Amniotic epithelial cell (primary cell): ENCODE data around the gene SNTA1.
"Not testable (repeated sequence)": the region's sequence is repeated elsewhere in the genome, so short reads cannot be mapped to it uniquely, and the experiment has no call there.

Experiments
- DNase-seq: peaks from one replicate; pipeline ENCODE4 v3.0.0-alpha.2; 2010; ENCODE audit warnings: low read depth

The SNTA1 gene

DNA sequence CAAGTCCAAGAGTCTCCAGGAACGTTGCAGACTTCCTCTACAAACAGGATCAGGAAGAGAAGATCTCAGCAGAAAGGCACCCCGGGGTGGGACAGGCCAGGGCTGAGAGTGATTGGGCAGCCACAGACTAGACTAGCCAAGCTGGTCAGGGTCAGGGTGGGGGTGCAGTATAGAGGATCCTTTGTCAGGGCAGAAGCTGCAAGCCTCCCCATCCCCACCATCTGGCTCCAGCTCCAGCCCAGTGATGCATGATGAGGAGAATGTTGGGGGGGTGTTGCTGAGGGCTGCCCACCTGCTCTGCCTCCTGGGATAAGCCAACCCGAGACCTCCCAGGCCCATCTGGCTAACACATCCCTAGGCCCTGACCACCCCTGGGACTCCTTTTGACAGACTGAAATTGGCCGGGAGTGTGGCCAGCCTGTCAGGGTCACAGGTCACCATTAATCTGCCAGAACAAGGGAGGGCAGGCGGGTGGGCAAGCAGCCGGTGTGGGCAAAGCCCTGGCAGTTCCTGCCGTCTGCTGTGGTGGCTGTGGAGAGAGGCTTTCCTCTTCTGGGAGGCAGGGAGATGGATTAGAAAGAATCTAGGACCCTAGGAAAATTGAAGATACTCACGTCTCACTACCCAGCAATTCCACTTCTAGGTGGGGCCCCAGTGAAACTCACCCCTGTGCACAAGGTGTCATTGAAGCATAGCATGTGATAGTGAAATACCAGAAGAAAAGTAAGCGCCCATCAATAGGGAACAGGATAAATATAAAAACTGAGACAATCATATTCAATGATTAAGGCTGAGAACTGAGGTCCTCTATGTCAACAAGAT lies 22.1 kb upstream of the SNTA1 start:
- DNase-seq: no peak

DNA sequence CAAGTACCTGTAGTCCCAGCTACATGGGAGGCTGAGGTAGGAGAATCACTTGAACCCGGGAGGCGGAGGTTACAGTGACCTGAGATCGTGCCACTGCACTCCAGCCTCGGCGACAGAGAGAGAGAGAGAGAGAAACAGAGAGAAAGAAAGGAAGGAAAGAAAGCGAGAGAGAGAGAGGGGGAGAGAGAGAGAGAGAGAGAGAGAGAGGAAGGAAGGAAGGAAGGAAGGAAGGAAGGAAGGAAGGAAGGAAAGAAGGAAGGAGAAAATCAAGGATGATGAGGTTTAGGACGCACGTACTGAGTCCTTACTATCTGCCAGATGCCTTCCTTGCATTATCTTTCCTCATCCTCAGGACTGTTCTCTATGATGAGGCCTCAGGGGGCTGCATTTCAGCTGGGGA lies 21.2 kb upstream of the SNTA1 start:
- not testable (repeated sequence) for DNase-seq

DNA sequence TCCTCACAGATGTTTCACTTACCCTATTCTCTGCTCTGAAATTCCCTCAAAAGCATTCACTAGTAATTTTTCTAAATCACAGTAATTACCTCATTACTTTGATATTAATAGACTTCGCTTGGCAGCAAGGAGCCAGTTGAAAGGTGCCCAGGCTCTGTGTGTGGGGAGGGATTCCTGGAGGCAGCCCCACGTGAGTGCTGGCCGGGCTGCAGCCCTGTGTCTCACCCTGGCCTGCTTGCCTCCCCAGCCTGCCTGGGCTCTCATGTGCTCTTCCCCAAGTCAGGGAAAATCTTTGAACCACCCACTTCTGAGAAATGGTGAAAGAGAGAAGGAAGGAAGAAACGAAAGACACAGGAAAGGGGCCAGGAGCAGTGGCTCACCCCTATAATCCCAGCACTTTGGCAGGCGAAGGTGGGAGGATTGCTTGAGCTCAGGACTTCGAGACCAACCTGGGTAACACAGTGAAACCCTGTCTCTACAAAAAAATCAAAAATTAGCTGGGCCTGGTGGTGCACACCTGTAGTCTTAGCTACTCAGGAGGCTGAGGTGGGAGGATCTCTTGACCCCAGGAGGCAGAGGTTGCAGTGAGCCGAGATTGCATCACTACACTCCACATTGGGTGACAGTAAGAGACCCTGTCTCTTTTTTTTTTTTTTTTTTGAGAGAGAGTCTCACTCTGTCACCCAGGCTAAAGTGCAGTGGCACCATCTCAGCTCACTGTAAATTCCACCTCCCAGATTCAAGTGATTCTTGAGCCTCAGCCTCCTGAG lies 20.0 kb upstream of the SNTA1 start:
- no peak for DNase-seq

DNA sequence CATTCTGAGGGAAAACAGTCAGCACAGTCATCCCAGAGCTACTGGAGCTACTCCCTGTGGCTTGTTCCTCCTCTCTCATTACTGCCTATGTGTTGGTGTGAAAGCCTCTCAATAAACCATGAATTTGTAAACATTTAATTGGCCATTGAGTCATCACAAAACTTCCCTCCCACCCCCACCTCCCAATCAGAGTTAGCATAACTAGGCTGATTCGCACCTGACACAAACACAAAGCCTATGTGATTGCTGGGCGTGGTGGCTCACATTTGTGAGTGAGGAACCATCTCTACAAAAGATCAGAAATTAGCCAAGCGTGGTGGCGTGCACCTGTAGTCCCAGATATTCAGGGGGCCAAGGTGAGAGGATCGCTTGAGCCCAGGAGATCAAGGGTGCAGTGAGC lies 17.1 kb upstream of the SNTA1 start:
- DNase-seq: no peak

DNA sequence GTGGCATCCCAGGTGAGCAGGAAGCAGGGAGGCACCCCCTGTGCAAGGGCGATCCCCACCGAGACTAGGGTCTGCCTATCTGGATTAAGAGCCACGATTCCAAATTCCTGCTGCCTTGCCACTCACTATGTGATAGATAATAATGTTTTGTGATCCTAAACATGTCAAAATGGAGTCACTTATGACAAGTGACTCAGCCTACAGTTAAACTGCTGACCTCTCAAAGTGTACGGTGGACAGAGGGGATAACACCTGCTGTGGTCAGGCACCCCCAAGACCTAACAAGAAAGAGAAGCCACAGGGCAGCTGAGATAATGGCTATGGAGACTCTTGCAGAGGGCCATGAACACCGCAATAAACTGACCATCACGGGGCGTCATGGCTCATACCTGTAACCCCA lies 16.0 kb upstream of the SNTA1 start:
- DNase-seq: no peak

DNA sequence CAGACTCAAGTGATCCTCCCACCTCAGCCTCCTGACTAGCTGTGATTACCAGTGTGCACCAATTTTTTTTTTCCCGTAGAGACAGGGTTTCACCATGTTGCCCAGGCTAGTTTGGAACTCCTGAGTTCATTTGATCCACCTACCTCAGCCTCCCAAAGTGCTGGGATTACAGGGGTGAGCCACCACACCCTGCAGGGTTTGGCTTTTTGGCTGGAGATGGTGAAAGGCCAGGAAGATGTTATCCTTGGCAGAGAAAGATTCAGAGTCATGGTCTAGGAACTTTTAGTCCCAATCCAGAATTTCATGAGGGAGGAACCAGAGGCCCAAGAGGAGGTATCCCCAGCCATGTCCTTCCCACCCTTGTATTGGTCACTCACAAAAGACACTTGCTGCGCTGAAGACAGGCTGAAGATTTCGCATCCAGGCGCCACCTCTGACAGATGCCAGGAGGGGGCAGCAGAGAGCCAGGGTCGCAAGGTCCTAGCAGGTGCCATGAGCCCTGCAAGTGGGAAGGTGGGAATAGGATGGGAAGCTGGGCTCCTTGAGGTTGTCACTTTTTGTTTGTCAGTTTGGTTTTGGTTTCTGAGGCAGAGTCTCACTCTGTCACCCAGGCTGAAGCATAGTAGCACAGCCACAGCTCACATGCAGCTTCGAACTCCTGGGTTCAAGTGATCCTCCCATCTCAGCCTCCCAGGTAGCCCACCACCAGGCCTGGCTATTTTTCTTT lies 13.5 kb upstream of the SNTA1 start:
- peak; percentile 58 for DNase-seq

DNA sequence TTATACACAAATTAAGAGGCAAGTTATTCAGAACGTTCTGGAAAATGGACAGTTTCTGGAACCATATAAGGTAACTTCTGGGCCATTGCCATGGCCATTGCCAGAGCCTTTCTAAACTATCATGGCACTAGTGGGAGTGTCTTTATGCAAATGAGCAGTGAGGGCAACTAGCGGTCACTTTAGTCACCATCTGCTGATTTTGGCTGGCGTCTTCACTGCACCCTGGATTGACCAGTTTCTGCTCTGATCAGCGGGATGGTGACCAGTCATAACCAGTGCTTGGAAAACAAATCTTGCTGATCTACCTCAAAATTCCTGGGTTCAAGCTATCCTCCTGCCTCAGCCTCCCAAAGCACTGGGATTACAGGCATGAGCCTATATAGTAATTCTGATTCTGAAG lies 7.3 kb upstream of the SNTA1 start:
- peak; percentile 10 for DNase-seq

DNA sequence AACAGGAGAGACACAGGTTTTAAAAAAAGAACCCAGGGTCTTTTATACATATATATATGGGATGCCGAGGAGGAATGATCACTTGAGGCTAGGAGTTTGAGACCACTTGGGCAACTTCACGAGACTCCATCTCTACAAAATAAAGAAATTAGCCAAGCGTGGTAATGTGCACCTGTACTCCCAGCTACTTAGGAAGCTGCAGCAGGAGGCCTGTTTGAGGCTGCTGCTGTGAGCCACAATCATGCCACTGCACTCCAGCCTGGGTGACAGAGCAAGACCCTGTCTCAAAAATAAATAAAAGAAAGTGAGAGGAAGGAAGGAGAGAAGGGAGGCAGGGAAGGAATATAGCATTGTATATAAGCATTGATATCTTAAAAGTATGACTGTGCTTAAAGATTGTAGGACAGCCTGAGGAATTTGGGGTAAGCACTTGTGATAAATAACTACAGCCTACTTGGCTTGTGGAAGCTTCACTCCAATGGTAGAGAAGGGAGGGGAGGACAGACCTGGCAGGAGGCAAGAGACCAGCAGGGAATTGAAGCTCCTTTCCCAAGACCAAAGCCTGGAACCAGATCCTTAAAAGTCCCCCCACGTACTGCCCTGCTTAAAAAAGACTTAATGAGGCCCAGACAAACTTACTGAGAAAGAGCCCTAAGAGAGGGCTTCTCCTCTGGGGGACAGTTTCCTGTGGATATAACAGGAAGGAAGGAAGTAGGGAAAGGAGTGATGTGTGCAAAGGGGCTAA lies 2.5 kb upstream of the SNTA1 start:
- DNase-seq: no peak

DNA sequence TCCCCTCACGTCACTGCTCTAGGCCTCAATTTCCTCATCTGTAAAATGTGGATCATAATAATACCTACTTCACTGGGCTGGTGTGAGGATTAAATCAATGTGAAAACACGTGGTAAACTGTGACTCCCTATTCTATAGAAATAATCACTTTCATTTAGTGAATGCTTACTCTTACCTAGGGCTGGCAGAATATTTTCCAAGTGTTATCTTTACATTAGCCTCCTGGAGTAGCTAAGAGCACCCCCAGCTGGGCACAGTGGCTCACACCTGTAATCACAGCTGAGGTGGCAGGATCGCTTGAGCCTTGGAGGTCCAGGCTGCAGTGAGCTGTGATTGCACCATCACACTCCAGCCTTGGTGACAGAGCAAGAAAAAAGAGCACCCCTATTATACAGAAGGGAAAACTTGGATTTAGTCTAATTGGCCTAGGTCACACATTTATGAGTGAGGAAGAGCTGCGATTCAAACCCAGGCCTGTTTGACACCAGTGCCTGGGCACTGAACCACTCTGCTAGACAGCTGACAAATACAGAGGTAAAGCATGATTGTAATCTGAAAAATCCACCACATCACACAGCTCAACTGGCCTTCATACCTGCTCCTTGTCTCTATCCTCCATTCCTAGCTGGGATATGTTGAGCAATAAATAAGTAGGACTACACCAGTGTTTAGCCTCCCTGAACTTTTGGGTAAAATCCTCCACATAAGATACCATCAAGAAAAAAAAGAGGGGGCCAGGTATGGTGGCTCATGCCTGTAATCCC lies 1.4 kb upstream of the SNTA1 start:
- no peak for DNase-seq

DNA sequence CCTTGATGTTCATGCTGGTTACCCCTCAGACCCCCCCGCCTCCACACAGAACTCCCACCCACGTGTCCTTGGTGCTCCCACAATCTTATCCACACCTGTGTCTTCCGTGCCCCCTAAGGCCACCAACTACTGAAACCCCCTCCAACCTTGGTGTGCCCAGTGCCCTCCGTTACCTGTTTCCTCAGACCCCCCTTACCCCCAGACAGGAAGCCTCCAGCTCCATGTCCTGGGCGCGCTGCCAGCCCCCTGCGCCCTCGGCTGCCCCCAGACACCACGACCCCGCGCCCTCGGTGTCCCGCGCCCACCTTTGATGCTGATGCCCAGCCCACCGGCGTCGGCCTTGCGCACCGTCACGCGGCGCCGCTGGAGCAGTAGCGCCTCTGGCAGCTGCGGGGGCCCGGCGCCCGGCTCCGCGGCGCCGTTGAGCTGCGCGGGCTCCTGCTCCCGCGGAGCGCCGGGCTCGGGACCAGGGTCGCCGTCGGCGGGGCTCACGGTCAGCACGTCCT lies 504 bp downstream of the SNTA1 start:
- no peak for DNase-seq

DNA sequence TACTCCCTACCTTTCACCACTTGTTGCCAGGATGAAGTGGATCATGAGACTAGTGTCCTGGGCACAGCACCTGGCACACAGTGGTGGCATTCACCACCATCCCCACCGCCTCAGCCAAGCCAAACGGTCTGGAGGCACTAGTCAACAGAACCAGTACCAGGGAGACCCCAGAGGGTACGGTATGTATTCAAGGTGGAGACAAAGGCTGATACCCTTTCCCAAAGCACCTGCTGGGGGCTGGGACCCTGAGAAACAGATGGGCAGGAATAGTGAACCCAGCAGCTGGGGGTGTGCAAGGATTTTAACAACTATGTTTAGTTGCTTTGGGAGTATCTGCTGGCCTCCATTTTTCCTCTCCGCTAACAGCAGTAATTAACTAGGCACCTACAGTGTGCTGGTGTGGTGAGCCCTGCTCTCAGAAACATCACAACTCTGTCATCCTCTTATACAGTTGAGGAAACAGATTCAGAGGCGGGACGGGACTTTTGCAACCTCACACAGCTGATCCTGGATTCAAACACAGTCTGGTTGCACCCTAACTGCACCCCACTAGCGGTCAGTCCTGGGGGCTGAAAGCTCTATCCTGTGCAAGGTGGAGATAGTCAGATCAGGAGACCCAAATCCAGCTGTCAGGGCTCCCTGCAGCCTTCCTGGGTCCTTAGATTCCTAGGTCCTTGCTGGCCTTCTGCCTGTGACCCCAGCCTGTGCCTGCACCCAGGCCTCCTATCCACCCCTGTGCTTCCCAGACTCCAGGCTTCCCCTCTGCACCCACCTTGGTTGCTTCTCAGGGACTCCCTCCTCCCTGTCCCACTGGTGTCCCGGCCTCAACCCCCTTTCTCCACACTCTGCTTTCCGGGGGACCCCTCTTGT lies 1.2 kb downstream of the SNTA1 start:
- DNase-seq: no peak

DNA sequence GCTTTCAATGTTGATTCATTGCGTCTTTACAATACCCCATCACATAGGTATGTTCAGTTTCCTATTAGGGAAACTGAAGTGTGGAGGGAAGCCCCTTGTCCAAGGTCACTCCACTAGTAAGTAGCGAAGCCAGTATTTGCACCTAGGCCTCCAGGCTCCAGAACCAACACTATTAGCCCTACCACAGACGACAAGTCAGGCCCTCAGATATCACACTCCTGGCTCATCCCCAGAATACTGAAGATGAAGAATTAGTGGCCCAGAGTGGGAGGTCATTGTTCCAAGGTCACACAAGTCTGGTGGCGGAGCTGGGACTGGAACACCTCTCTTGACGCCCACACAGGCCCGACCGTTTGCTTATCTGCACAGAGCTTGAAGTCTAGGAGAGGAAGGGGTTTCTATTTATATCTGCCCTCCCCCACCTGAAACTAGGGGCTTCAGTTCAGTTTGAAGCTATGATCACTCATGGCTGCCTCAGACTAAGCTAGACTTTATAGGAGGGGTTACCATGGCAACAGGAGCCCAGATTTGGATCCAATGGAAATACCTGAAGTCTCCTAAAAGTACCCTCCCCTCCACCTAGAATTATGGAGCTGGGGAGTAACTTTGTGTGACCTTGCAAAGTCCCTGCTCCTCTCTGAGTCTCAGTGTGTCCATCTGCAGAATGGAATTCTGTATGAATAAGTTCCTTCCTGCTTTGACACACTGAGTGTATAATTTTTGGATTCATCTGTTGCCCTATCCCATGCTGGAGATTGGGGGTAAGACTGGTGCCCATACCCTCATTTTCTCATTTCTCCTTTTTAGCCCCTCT lies 2.2 kb downstream of the SNTA1 start:
- no peak for DNase-seq

DNA sequence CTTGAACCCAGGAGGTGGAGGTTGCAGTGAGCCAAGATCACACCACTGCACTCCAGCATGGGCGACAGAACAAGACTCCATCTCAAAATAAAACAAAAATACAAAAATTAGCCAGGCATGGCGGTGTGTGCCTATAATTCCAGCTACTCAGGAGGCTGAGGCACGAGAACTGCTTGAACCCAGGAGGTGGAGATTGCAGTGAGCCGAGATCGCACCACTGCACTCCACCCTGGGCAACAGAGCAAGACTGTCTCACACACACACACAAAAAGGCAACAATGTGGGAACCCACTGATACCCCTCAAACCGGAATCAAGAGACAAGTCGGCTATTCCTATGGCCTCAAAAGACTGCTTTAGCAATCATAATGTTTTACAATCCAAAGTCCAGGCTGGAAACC lies 3.0 kb downstream of the SNTA1 start:
- not testable (repeated sequence) for DNase-seq

DNA sequence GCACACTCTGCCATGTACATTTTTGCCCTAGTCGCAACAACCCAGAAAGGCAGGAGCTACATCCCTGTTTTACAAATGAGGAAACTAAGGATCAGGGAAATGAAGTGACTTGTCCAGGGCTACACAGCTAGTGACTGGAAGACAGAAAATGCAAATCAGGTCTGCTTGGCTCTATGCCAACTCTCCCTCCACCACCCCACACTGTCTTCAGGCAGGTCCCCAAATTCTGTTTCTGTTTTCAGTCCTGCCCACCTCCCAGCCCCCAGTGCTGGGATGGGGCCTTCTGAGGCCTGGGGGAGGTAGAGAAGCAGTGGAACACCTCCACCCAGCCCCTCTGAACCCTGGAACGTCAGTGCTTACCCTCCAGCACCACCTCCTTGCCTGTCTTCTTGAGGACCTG lies 5.1 kb downstream of the SNTA1 start:
- DNase-seq: no peak

DNA sequence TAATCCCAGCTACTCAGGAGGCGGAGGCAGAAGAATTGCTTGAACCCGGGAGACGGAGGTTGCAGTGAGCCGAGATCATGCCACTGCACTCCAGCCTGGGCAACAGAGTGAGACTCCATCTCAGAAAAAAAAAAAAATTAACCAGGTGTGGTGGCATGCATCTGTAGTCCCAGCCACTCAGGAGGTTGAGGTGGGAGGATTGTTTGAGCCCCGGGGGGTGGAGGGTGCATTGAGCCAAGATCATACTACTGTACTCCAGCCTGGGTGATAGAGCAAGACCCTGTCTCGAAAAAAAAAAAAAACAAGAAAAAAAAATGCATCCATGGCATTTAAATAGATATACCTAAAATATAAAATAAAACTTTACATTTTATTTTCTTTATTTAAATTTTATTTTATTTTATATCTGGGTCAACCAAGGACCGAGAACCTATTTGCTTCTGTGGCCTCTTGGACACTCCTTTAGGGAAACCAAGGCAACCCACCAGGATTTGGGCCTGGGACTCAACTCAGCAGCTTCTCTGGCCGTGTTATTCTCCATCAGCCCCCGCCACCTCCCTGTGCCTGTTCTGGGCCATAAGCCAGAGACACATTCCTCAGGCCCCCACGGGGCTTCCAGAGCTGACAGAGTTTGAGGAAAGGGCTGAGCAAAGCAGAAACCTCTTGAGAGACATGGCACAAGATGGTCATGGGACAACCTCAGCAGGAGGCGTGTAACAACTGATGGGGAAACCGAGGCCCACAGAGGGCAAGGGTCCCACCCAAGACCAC lies 6.2 kb downstream of the SNTA1 start:
- no peak for DNase-seq

DNA sequence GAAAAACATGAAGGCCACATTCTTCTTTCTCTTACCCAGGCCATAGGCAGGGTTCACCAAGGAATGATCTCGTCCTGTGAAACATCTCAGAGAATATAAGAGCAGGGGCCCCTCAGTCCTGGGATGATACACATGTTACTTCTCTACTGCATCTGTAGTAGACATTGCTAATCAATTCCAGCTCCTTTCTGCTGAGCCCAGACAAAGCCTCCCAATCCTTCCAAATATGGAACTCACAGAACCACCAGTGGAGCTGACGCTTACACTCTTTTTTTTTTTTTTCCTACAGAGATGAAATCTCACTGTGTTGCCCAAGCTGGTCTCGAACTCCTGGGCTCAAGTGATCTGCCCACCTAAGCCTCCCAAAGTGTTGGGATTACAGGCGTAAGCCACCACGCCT lies 9.1 kb downstream of the SNTA1 start:
- no peak for DNase-seq

DNA sequence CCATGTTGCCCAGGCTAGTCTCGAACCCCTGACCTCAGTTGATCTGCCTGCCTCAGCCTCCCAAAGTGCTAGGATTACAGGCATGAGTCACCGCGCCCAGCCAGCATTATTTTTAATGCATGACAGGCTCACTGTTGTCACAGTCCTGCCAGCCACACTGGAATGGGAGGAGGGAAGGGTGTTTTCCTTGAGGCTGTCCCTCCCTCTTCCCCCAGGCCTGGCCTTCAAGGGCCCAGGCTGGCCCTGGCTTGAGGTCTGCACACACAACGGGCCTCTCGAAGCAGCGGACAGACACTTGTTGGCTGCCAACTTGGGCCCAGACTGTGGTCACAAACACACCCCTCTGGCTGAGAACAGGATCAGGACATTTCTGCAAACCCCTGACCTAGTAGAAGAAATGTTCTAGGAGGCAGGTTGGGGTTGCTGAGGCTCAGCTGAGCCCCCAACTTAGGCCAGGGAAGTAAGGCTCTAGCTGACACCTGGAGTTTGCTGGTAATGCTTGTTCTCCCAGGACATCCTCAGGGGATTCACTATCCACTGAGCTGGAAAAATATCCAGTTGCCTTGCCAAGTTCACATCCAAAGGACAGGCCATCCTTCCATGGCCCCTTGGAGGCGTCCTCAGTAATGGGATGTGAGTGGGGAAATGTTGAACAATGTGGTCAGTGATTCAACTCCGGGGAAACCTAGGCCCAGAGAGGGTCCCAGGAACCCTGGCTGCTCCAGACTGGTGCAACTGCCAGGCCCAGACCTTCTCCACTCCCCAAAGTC lies 9.9 kb downstream of the SNTA1 start:
- no peak for DNase-seq
